Measurements from ENCODE around the gene COPS2. TPM values are rescaled to one million over a fixed set of nuclear protein-coding genes. Genes with fewer than 3 reads are reported as not detected.
"Not testable (repeated sequence)": the region's sequence is repeated elsewhere in the genome, so short reads cannot be mapped to it uniquely, and the experiment has no call there.

Gene COPS2
- total RNA-seq, 3 donors from 2014 or later = 99.4 to 108 (median 99.8) TPM

- no peaks in the 10 kb centered on the region for H3K4me1 Mint-ChIP-seq (ENCODE audit: low read depth)
- H3K4me3 Mint-ChIP-seq = no peak overlapping the region
- H3K27me3 Mint-ChIP-seq (ENCODE audit: low read depth) = no peaks in the 10 kb centered on the region
- H3K9me3 Mint-ChIP-seq = no peaks in the 10 kb centered on the region
- H3K36me3 Mint-ChIP-seq (ENCODE audit: insufficient read depth) = peaks cover 16% of the 10 kb centered on the region
- ATAC-seq (no peak), DNase-seq (no peak)
These were observed 52.4 kb downstream of the COPS2 start for GRCh38 chr15:49103002-49103401.

GRCh38 chr15:49101536-49101935 is 53.9 kb downstream of the COPS2 start:
- no peak overlapping the region for H3K4me3 Mint-ChIP-seq
- no peaks in the 10 kb centered on the region for H3K27me3 Mint-ChIP-seq (ENCODE audit: low read depth)
- no peaks in the 10 kb centered on the region for H3K4me1 Mint-ChIP-seq (ENCODE audit: low read depth)
- no peak for ATAC-seq
- peaks cover 20% of the 10 kb centered on the region for H3K36me3 Mint-ChIP-seq (ENCODE audit: insufficient read depth)
- no peak for DNase-seq
- H3K9me3 Mint-ChIP-seq = no peaks in the 10 kb centered on the region

- Mint-ChIP-seq H3K4me1 (ENCODE audit: low read depth) (no peaks in the 10 kb centered on the region), H3K4me3 (no peak overlapping the region), H3K27me3 (ENCODE audit: low read depth) (no peaks in the 10 kb centered on the region), H3K9me3 (no peaks in the 10 kb centered on the region), H3K36me3 (ENCODE audit: insufficient read depth) (peaks cover 5% of the 10 kb centered on the region)
- no peak for DNase-seq
- no peak for ATAC-seq
These were observed 59.2 kb downstream of the COPS2 start for GRCh38 chr15:49096090-49096750.

- Mint-ChIP-seq H3K36me3 (ENCODE audit: insufficient read depth) (peaks cover 5% of the 10 kb centered on the region), H3K4me1 (ENCODE audit: low read depth) (no peaks in the 10 kb centered on the region), H3K4me3 (no peak overlapping the region), H3K27me3 (ENCODE audit: low read depth) (no peaks in the 10 kb centered on the region), H3K9me3 (no peaks in the 10 kb centered on the region)
- no peak for ATAC-seq
- no peak for DNase-seq
These were observed 60.5 kb downstream of the COPS2 start for GRCh38 chr15:49094923-49095322.

GRCh38 chr15:49093252-49094105 is 61.9 kb downstream of the COPS2 start:
- ATAC-seq (no peak), DNase-seq (no peak)
- Mint-ChIP-seq H3K36me3 (ENCODE audit: insufficient read depth) (peaks cover 3% of the 10 kb centered on the region), H3K9me3 (no peaks in the 10 kb centered on the region), H3K27me3 (ENCODE audit: low read depth) (no peaks in the 10 kb centered on the region), H3K4me3 (no peak overlapping the region), H3K4me1 (ENCODE audit: low read depth) (no peaks in the 10 kb centered on the region)

GRCh38 chr15:49088996-49089395 is 66.4 kb downstream of the COPS2 start:
- Mint-ChIP-seq H3K36me3 (ENCODE audit: insufficient read depth) (no peaks in the 10 kb centered on the region), H3K4me3 (no peak overlapping the region), H3K9me3 (no peaks in the 10 kb centered on the region), H3K4me1 (ENCODE audit: low read depth) (no peaks in the 10 kb centered on the region), H3K27me3 (ENCODE audit: low read depth) (no peaks in the 10 kb centered on the region)
- ATAC-seq (no peak), DNase-seq (no peak)

- H3K36me3 Mint-ChIP-seq (ENCODE audit: insufficient read depth) = no peaks in the 10 kb centered on the region
These were observed 69.5 kb downstream of the COPS2 start for GRCh38 chr15:49085696-49086459.

GRCh38 chr15:49084285-49084570 is 71.2 kb downstream of the COPS2 start:
- Mint-ChIP-seq H3K36me3 (ENCODE audit: insufficient read depth) (no peaks in the 10 kb centered on the region), H3K4me1 (ENCODE audit: low read depth) (no peaks in the 10 kb centered on the region), H3K27me3 (ENCODE audit: low read depth) (peaks cover 3% of the 10 kb centered on the region), H3K9me3 (no peaks in the 10 kb centered on the region), H3K4me3 (no peak overlapping the region)
- no peak for ATAC-seq
- no peak for DNase-seq

More at GRCh38 chr15:49085696-49086459, 69.5 kb downstream of the COPS2 start:
- DNase-seq = no peak
- H3K4me1 Mint-ChIP-seq (ENCODE audit: low read depth) = no peaks in the 10 kb centered on the region
- no peak overlapping the region for H3K4me3 Mint-ChIP-seq
- no peaks in the 10 kb centered on the region for H3K9me3 Mint-ChIP-seq
- ATAC-seq = no peak
- H3K27me3 Mint-ChIP-seq (ENCODE audit: low read depth) = peaks cover 3% of the 10 kb centered on the region

- DNase-seq (no peak), ATAC-seq (no peak)
- no peaks in the 10 kb centered on the region for H3K9me3 Mint-ChIP-seq
- H3K36me3 Mint-ChIP-seq (ENCODE audit: insufficient read depth) = no peaks in the 10 kb centered on the region
- no peak overlapping the region for H3K4me3 Mint-ChIP-seq
- H3K27me3 Mint-ChIP-seq (ENCODE audit: low read depth) = peaks cover 3% of the 10 kb centered on the region
- no peaks in the 10 kb centered on the region for H3K4me1 Mint-ChIP-seq (ENCODE audit: low read depth)
These were observed 71.8 kb downstream of the COPS2 start for GRCh38 chr15:49083401-49084284.

GRCh38 chr15:49082960-49083359 is 72.4 kb downstream of the COPS2 start:
- Mint-ChIP-seq H3K4me3 (no peak overlapping the region), H3K9me3 (no peaks in the 10 kb centered on the region), H3K4me1 (ENCODE audit: low read depth) (no peaks in the 10 kb centered on the region), H3K36me3 (ENCODE audit: insufficient read depth) (no peaks in the 10 kb centered on the region), H3K27me3 (ENCODE audit: low read depth) (peaks cover 3% of the 10 kb centered on the region)
- no peak for ATAC-seq
- no peak for DNase-seq

GRCh38 chr15:49079340-49080039 is 75.9 kb downstream of the COPS2 start:
- Mint-ChIP-seq H3K4me1 (ENCODE audit: low read depth) (no peaks in the 10 kb centered on the region), H3K9me3 (no peaks in the 10 kb centered on the region), H3K27me3 (ENCODE audit: low read depth) (peaks cover 3% of the 10 kb centered on the region), H3K4me3 (no peak overlapping the region), H3K36me3 (ENCODE audit: insufficient read depth) (no peaks in the 10 kb centered on the region)
- no peak for DNase-seq
- ATAC-seq = no peak

GRCh38 chr15:49075881-49076280 is 79.5 kb downstream of the COPS2 start:
- Mint-ChIP-seq H3K27me3 (ENCODE audit: low read depth) (peaks cover 15% of the 10 kb centered on the region), H3K4me1 (ENCODE audit: low read depth) (no peaks in the 10 kb centered on the region), H3K9me3 (no peaks in the 10 kb centered on the region), H3K36me3 (ENCODE audit: insufficient read depth) (no peaks in the 10 kb centered on the region), H3K4me3 (no peak overlapping the region)
- no peak for ATAC-seq
- no peak for DNase-seq

GRCh38 chr15:49074589-49075287 is 80.7 kb downstream of the COPS2 start:
- H3K27me3 Mint-ChIP-seq (ENCODE audit: low read depth) = peaks cover 24% of the 10 kb centered on the region
- not testable (repeated sequence) for H3K4me1 Mint-ChIP-seq (ENCODE audit: low read depth); ATAC-seq; H3K4me3 Mint-ChIP-seq; H3K36me3 Mint-ChIP-seq (ENCODE audit: insufficient read depth); DNase-seq; H3K9me3 Mint-ChIP-seq

All from activated T-cell treated with anti-CD3 and anti-CD28 coated beads, Interleukin-2, amount 50 U/mL, for 4 hours (primary cell).